UCSD-AML1 (cell line): Measurements from ENCODE around the gene CD44.

Experiments
- DNase-seq: peaks from one replicate; lab custom pipeline; 2025; ENCODE audit not compliant: unreplicated experiment; lab: John Stamatoyannopoulos, UW

Gene CD44

DNA sequence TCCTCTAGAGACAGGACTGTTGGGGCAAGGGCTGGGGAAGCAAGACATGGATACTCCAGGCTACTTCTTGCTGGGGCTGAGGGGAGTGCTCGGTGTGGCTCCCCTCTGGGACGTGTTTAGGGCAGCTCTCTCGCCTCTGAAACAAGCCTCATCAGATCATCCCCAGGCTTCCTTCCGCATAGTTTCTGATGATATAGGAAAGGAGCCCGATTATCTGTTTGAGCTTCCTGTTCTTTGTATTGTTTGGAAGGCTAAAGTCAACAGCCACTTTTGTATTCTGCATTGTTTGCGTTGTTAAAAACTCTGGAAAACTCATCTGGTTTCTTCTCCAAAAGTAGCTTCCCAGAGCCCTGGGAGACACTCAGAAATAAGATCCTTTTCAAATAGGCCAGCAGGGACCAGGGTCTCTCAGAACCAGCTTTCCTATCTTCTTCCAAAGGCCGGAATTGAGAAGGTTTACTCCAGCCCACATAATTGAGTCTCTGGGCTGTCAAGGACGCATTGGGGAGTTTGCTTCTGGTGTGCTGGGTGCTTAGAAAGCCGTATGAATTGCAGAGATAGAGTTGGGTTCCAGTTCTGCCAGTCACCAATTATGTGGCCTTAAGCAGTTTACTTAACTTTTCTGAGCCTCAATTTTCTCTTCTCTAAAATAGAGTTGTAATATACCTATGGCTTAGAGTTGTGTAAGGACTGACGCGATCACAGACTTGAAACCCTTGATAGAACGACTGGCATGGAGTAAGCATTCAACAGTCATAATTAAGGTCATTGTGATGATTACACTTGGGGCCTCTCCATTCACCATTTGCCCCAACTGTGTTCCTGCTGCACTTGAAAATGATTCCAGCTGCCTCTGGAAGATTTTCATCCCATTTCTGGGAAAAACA, 19.1 kb downstream of the CD44 start:
- DNase-seq: no peak

DNA sequence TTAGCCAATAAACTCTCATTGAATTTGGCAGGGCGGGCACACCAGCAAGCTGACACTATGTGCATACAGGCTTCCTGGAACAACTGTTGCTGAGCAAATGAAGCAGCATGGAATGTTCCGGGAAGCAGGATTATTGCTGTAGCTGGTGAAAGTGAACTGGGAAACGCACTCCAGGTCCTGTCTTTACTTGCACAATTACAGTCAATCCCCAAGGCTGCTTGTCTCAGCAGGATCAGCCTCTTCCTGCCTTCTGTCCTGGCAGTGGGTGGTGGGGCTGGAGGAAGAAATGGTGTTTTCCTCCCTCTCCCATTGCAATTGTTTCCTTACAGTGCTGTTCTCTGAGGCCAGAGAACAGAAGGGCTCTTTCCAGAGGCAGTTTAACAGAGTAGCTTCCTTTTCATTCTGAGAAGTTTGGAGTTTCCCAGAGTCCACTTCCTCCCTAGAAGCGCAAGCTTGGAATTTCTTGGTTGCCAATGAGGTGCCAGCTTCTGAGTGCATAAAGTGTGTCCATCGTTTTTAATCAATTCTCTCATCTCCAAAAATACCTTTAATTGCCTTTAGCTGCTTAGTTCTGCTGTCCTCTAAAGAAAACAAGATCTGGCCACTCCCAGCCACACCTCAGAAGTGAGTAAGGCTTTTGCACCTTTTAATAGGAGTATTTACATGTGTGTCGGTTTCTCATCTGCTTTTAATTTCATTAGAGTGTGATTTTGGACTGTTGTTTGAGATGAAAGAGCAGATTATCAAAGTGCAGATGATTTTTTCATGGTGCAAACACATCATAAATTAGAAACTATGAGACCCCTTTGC, 19.9 kb downstream of the CD44 start:
- DNase-seq: no peak

DNA sequence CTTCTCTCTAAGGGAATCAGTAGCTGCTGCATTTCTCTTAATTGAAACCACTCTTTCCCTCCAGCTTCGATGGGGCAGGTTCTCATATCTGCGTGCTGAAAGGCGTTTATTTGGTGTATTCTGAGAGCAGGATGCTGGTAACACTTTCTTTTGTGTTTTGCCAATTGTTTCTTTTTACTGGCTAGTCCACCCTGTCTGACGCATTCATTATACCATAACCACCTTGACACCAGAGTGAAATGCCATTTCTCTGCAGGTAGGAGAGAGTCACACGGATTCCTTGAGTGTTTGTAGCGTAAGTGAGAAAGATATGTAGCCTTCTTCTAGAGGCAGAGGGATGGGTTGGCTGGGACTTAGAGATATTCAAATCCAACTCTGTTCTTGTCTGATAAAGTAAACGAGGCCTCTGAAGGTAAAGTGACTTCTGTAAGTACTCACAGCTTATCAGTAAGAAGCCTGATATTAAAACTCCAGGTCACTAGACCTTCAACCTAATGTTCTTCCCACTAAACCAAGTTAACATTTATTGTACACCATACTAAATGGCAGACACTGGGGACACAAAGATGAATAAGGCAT, 21.4 kb downstream of the CD44 start:
- DNase-seq: no peak

DNA sequence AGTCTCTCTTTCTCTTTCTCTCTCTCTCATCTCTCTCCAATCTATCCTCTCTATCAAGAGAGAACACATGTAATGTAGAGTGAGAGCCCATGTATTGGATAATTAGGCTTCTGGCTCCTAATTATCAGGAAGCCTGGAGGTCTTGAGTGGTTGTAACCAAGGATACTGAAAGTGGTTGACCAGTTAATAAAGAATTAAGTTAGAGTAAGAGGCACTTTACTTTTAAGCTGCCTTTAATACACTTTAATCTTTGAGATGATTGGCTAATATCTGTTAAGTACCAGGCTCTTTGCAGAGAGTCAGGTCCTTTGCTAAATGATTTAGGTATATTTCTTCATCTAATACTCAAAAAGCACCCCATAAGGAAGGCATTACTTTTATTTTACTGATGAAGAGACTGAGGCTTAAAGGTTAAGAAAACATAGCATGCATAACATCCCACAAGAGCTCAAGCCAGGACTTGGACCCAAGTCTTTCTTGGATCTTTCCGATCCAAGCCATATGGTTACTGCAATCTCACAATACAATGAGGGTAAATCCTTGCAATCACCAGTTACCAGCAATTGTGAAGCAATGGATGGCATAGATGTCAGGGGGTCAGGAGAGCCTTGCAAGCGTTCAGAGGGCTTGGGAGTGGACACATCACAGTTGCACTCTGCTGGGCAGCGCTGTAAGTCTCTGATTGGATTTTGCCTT, 22.1 kb downstream of the CD44 start:
- no peak for DNase-seq

DNA sequence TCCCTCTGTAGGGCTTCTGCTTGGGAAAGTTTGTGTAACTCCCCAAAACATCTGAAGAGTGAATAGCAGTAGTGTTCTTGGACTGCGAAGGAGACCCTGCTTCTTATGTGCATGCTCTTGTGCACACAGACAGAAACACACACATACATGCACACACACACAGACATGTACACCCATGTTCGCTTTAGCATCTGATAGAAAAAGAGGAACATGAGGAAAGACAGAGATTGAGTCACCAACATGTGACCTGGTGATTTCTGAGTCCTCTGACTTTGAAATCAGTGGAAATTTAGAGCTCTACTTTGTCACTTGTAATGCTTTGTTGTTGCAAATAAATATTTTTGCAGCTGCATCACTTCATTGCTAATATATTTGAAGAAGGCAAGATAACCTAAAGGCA, 23.8 kb downstream of the CD44 start:
- DNase-seq: no peak

DNA sequence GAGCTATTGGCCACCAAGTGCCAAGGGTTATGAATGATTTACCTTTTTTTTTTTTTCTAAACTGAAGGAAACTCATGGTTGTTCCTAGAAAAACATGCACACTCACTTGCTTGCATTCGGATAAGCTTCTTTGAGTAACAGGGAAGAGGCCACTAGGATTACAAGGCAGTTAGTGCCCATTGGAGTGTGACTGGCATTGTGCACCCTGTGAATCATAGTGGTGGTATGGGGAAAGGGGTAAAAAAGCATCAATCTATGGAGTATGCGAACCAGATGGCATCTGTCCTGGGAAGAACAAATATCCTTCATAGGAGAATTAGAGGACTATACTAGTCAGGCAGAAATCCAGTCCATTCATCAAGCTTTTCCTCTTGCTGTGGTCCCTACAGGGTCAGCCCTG, 24.2 kb downstream of the CD44 start:
- DNase-seq: no peak

DNA sequence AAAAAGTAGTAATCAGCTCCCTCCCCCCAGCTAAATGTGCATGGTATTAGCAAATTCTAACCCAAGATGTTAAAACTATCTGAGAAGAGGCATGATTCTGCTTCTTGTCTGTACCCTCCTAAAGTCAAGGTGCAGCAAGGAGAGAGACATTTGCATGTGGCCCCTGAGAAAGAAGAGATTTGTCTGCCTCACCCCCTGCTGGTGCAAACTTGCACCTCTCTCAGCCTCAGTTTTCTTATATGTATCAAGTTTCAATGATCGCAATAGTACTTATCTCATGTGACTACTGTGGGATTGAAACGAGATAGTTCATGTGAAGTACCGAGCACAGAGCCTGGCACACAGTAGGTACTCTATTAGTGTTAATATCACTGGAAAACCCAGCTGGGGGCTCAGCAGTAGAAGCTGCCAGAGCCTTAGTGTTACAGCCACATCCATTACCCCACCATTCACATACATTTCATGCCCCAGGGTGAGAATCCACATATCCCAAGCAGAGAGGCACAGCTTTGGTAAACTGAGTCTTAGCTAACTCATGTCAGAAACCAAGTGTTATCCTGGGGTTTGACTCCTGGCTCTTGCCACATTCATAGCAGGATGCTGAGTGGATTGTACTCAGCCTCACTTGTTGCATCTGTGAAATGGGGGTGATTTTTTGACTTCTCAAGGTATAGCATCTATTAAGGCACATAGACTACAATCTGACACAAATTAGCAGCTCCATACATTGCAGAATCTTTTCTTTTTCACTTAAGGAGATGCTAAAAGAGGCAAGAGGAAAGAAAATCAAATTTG, 24.9 kb downstream of the CD44 start:
- DNase-seq: no peak

DNA sequence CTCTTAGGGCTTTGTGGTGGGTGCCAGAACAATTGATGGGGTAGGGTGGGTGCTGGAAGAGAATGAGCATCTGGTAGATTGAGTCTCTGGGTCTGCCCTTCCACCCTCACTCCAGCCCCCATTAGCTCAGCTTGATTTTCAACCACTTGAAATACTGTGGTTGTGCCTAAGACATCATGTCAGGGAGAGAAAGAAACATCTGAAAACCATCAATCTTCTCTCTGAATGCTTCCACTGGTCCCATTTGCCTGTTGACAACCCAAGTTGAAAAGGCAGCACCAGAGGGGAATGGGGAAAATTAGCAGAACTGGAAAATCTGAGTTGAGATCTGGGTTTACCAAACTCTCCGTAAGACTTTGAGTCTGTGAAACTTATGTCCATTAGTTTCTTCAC, 26.1 kb downstream of the CD44 start:
- DNase-seq: no peak

DNA sequence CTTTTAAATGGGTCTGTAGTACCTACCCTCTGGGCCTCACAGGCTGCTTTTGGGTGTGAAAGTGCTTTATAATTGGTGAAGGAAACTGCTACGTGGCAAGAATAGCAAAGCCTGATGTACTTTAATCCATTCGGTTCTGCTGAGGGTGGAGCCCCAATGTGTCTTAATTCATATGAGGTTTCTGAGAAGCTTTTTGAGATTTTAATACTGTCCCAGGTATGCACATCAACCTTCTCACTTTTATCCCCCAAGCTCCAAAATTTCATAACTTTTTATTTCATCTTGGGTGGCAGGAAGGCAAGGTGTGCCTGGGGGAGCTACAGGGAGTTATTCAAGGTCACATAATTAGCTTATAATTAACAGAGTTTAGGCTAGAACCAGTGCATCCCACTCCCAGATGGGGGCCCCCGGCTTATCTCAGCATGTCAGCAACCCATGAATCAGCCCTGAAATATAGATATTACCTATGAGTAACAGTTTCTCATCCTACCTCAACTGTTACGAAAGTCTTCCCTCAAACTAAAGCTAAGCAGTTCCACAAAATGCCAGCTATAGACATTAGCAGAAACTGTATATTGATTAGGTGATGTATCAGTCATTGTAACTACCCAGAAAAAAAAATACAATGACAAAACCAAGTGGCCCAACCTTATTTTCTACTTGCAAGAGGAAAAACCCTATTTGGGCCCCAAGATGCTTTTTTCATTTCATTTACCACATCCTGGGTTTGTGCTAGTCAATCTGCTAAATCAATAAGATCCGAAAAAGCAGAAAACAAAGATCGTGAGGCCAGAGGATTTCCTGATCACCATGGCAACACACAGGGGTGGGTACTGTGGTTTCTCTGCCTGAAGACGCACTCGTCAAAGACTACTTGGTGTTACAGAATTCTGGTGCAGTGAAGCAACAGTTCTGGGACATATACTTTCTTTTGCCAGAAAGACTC, 26.7 kb downstream of the CD44 start:
- peak; percentile 69 for DNase-seq

DNA sequence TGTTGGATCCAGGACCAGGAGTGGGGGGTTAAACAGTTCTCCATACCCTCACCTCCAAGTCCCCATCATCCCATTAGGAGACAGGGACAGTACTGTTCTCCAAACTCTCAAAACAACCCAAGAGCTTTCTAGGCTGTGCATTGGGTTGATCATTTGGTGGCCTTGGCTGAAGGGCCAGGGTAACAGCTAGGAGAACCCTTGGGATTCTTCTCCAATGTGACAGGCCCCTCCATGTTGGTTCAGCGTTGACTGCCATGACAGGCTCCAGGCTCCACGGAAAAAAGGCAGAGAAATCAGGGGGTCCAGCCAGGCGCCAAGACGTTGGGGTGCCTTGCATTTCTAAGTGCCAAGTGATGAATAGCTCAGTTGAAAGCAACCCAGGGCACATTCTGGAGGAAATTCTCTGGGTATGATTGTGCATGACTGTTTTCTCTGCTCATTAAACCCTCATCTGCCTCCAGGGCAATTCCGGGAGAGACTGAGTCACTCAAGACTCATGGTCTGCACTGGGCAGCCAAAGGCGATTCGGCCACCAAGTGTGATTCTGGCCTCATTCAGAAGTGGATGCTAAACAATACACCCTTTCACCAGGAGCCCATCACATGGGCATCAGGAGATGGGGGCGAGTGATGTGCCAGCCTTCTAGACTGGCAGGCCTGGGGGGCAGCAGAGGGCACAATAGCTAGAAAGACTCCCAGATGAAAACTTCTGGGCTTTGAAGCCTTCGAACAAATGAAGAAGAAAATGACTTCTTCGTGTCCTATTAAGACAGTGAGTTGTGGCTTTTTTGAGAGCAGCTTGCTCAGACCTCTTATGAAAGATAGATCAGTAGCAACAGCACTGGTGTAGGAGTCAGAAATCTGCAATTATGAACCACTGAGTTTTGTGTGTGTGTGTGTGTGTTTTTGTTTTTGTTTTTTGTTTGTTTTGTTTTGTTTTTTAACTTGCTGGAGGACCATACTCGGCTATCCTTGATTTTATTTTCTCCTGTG, 27.7 kb downstream of the CD44 start:
- no peak for DNase-seq

DNA sequence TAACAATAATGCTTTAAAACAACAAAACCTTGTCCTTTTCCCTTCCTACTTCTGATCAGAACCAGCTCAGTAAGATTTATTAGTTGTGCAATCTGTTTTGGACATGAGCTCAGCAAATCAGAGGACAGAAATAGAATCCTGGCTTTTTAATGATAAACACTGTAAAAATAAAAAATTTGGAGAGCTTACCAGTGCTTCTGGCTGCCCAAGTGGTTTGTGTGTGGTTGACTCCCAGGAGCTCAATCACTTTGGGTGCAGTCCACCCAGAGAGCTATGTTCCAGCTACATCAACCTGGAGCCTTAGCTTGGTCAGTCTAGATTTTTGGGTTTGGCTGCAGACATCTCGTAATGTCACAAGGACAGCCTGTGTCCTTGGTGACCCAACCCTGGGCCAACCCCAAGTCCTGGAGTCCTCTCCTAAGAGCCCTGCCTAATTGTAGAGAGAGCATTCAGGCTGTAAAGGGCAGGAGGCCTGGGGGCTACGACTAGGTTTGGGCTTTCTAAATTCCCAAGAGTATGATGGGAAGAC, 28.5 kb downstream of the CD44 start:
- DNase-seq: no peak

DNA sequence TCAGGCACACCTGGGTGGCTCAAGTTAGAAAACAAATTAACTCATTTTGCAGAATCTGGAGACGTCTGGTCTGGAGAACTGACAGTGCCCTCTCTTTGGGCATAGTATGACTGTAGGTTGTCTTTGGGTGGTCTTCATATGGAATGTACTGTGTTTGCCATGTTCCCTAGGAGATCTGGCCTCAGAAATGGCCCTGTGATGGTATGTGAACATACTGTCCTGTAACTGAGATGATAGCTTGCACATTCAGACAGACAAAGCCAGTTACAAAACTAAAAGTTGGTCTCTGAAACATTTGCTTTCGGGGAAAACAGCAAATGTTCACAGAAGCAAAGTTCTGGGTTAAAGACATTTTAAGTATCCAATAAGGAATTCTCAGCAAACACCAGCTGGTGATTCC, 29.7 kb downstream of the CD44 start:
- DNase-seq: no peak

DNA sequence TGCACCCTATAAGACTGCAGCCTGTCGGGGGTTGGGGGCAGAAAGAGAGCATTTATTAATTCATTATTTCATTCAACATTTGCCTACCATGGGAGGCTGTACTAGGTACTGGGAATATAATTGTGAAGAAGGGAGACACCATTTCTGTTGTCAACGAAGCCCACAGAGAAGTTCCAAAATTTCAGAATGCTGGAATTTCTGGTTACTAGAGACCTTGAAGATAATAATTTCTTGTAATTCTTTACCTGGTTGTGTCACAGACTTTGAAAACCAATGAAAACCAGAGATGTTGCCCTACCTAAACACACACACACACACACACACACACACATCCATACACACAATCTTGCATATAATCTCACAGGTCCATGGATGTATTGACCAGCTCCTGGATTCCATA, 30.1 kb downstream of the CD44 start:
- DNase-seq: no peak

DNA sequence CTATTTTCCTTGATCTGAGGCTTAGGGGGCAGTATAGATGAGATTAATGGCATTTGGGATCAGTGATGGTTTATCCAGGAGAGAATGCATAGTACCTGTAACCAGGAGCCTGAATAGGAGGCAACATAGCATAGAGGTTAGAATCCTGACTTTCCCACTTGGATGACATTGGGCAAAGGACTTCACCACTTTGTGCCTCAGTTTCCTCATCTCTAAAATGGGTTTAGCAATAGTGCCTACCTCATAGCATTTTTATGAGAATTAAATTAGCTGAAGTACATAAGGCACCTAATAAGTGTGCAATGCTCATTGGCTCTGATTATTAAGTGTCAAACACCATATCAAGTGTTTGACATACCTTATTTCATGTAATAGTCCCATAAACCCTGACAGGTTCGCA, 30.8 kb downstream of the CD44 start:
- no peak for DNase-seq

DNA sequence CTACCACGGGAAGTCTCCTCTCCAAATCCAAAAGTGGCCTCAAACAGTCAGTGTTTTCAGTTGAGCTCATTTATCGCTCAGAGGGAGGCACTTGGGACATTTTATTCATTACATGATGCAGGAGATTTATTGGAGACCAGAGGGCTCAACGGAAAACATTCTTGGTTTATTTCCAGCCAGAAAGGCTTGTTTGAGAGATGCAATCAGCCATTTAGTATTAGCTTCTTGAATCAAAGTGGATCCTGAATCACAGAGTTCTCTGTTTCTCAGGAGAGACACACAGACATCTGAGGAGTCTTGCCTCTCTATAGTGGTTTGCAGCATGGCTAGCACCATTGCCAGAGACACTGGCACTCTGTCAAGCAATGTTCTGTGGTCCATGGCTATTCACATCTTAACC, 31.5 kb downstream of the CD44 start:
- no peak for DNase-seq

DNA sequence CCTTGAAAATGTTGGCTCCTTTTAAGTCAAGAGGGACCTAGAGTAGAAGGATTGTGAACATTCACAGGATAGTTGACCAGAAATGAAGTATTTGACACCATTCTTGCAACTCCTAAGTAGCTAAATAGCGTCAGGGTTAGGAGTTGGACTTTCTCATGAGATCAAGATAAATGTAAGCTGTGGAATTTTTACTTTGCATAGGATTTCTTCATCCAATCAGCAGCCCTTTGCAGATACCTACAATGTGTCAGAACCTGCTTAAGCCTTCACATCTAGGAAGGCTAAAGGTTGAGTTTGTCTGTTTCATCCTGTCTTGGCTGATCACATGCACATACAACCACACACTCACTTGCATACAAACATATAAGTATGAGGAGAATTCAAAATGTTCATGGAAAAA, 32.3 kb downstream of the CD44 start:
- no peak for DNase-seq

DNA sequence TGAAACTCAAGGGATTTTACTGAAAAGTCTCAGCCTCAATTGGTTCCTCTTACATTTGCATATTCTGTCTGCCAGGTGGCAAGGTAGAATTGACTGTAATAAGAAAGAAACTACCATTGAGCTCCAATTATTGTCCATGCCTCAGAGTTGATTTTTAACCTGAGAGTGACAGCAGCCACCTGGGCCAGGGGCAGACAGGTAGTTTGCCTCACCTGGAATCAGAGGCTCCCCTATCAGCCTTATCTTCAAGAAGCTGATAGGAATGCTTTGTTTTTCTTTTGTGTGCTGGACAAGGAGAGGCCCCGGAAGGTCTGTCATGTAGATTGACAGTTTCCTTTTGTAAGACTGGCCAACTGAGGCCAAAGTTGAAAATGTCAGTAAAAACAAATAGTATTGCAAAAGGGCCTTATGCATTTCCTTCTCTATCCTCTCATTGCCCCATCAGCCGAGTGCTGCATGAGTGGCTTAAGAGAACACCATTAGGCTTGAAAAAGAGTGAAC, 34.1 kb downstream of the CD44 start:
- DNase-seq: no peak
